CD4-positive, CD25-positive, alpha-beta regulatory T cell (primary cell): ENCODE results near the gene PYGO1. TPM values are rescaled to one million over a fixed set of nuclear protein-coding genes. Genes with fewer than 3 reads are reported as not detected.
"Not testable (repeated sequence)": the region's sequence is repeated elsewhere in the genome, so short reads cannot be mapped to it uniquely, and the experiment has no call there.

Experiments
- ATAC-seq, 2 donors: fragments of 150-1000 bp; cut with Tn5 transposase; one replicate each; pipeline ENCODE4 v1.10.0; 2021; ENCODE audit warnings: low read depth in 2 of 2, moderate number of reproducible peaks in 2 of 2, moderate library complexity in 1 of 2
- DNase-seq, 3 donors: peaks; one replicate each; pipeline versions ENCODE4 v3.0.0 to v3.0.0-alpha.2; 2012 to 2022; ENCODE audit warnings: mixed read lengths in 1 of 3
- H3K27ac ChIP-seq: one replicate; pipeline ENCODE4 v1.7.0; 2013; ENCODE audit warnings: mild to moderate bottlenecking, low read length; ENCODE audit not compliant: insufficient read depth, poor library complexity, severe bottlenecking
- H3K27me3 ChIP-seq: one replicate; pipeline ENCODE4 v1.7.0; 2013; ENCODE audit warnings: low read length; ENCODE audit not compliant: control insufficient read depth, insufficient read depth
- H3K36me3 ChIP-seq: one replicate; pipeline ENCODE4 v1.7.0; 2013; ENCODE audit warnings: mild to moderate bottlenecking, low read length, moderate library complexity; ENCODE audit not compliant: control insufficient read depth, insufficient read depth
- H3K4me1 ChIP-seq: 2 replicates; pipeline ENCODE4 v1.7.0; 2013; ENCODE audit warnings: mild to moderate bottlenecking, low read length; ENCODE audit not compliant: insufficient read depth, control insufficient read depth, poor library complexity, severe bottlenecking
- H3K4me3 ChIP-seq: one replicate; pipeline ENCODE4 v1.7.0; 2013; ENCODE audit warnings: low read depth, mild to moderate bottlenecking, low read length, moderate library complexity
- H3K9me3 ChIP-seq, 2 experiments: 1 replicate in 1 of 2; 2 replicates in 1 of 2; pipeline ENCODE4 v1.7.0; 2013; ENCODE audit warnings: low read length in 2 of 2, mild to moderate bottlenecking in 1 of 2, moderate library complexity in 1 of 2; ENCODE audit not compliant: control insufficient read depth in 2 of 2
- H3K27ac Mint-ChIP-seq, 3 donors: one replicate each; pipeline ENCODE4 v1.8.0; 2020 to 2022; ENCODE audit warnings: mild to moderate bottlenecking in 3 of 3, mixed read lengths in 3 of 3, moderate library complexity in 2 of 3
- H3K27me3 Mint-ChIP-seq: one replicate; pipeline ENCODE4 v1.8.0; 2022; ENCODE audit warnings: mild to moderate bottlenecking, mixed read lengths
- H3K36me3 Mint-ChIP-seq: one replicate; pipeline ENCODE4 v1.8.0; 2020; ENCODE audit warnings: mixed read lengths
- H3K4me1 Mint-ChIP-seq, 4 donors: one replicate each; pipeline ENCODE4 v1.8.0; 2020 to 2022; ENCODE audit warnings: mixed read lengths in 4 of 4, mild to moderate bottlenecking in 1 of 4
- H3K4me3 Mint-ChIP-seq, 4 donors: one replicate each; pipeline ENCODE4 v1.8.0; 2020 to 2022; ENCODE audit warnings: mild to moderate bottlenecking in 4 of 4, mixed read lengths in 4 of 4, moderate library complexity in 3 of 4
- H3K9me3 Mint-ChIP-seq, 7 donors: one replicate each; pipeline ENCODE4 v1.8.0; 2020 to 2022; ENCODE audit warnings: mixed read lengths in 7 of 7, mild to moderate bottlenecking in 3 of 7, moderate library complexity in 2 of 7
- polyA plus RNA-seq, 4 donors: library from polyadenylated mRNA; unstranded; fragments of 300-500 nt; fragmentation: Illumina TruSeq; gene quantifications; one replicate each; pipeline ENCODE4 v1.2.3, GENCODE V29; 2021
- total RNA-seq: library from RNA; stranded (reverse); gene quantifications from one replicate; pipeline ENCODE4 v1.2.3, GENCODE V29; 2022

PYGO1 gene
- total and polyA plus RNA-seq, 5 donors from 2014 or later, result not detected

GRCh38 chr15:55619783-55620182 lies 31.6 kb upstream of the PYGO1 start:
- Histone ChIP-seq H3K9me3 (no peaks in the 10 kb centered on the region), H3K36me3 (no peaks in the 10 kb centered on the region), H3K27me3 (peaks cover 13% of the 10 kb centered on the region), H3K27ac (no peak overlapping the region), H3K4me3 (no peak overlapping the region), H3K4me1 (no peaks in the 10 kb centered on the region)
- Mint-ChIP-seq H3K4me1 (no peaks in the 10 kb centered on the region), H3K9me3 (peaks cover 0 to 1% (median 0%) of the 10 kb centered on the region in 7 donors), H3K4me3 (no peak overlapping the region), H3K27ac (no peak overlapping the region), H3K36me3 (no peaks in the 10 kb centered on the region), H3K27me3 (peaks cover 37% of the 10 kb centered on the region)
- ATAC-seq (no peak), DNase-seq (no peak)

- Mint-ChIP-seq H3K4me1 (no peaks in the 10 kb centered on the region), H3K27ac (no peak overlapping the region), H3K27me3 (peaks cover 50% of the 10 kb centered on the region), H3K36me3 (no peaks in the 10 kb centered on the region), H3K4me3 (no peak overlapping the region), H3K9me3 (peaks cover 0 to 1% (median 0%) of the 10 kb centered on the region in 7 donors)
- Histone ChIP-seq H3K4me3 (no peak overlapping the region), H3K36me3 (no peaks in the 10 kb centered on the region), H3K9me3 (no peaks in the 10 kb centered on the region), H3K27ac (no peak overlapping the region), H3K27me3 (peaks cover 21% of the 10 kb centered on the region), H3K4me1 (no peaks in the 10 kb centered on the region)
- no peak for ATAC-seq
- DNase-seq, result no peak
These were observed 30.2 kb upstream of the PYGO1 start for GRCh38 chr15:55618387-55618786.

GRCh38 chr15:55615445-55615844 lies 27.3 kb upstream of the PYGO1 start:
- H3K27me3 ChIP-seq, result peaks cover 28% of the 10 kb centered on the region
- no peak for DNase-seq
- Mint-ChIP-seq H3K9me3 (peaks cover 0 to 2% (median 0%) of the 10 kb centered on the region in 7 donors), H3K4me3 (no peak overlapping the region), H3K4me1 (no peaks in the 10 kb centered on the region), H3K27me3 (peaks cover 49% of the 10 kb centered on the region), H3K36me3 (no peaks in the 10 kb centered on the region), H3K27ac (no peak overlapping the region)
- no peak overlapping the region for H3K27ac ChIP-seq
- no peaks in the 10 kb centered on the region for H3K36me3 ChIP-seq
- no peaks in the 10 kb centered on the region for H3K4me1 ChIP-seq
- no peaks in the 10 kb centered on the region for H3K9me3 ChIP-seq
- H3K4me3 ChIP-seq, result no peak overlapping the region
- no peak for ATAC-seq

- Mint-ChIP-seq H3K4me1 (no peaks in the 10 kb centered on the region), H3K4me3 (no peak overlapping the region), H3K27me3 (peaks cover 35% of the 10 kb centered on the region), H3K9me3 (peaks cover 0 to 2% (median 0%) of the 10 kb centered on the region in 7 donors), H3K27ac (no peak overlapping the region), H3K36me3 (no peaks in the 10 kb centered on the region)
- no peak overlapping the region for H3K4me3 ChIP-seq
- no peak overlapping the region for H3K27ac ChIP-seq
- no peaks in the 10 kb centered on the region for H3K36me3 ChIP-seq
- ATAC-seq (no peak), DNase-seq (no peak)
- H3K9me3 ChIP-seq, result no peaks in the 10 kb centered on the region
- H3K27me3 ChIP-seq, result peaks cover 24% of the 10 kb centered on the region
- H3K4me1 ChIP-seq, result no peaks in the 10 kb centered on the region
These were observed 25.6 kb upstream of the PYGO1 start for GRCh38 chr15:55613727-55614126.

GRCh38 chr15:55606214-55606613 lies 18.1 kb upstream of the PYGO1 start:
- Mint-ChIP-seq H3K4me3 (no peak overlapping the region), H3K27ac (no peak overlapping the region), H3K4me1 (no peaks in the 10 kb centered on the region), H3K36me3 (no peaks in the 10 kb centered on the region), H3K27me3 (peaks cover 14% of the 10 kb centered on the region), H3K9me3 (peaks cover 3 to 11% (median 5%) of the 10 kb centered on the region in 7 donors)
- DNase-seq (no peak), ATAC-seq (no peak)
- H3K4me1 ChIP-seq, result no peaks in the 10 kb centered on the region
- H3K27me3 ChIP-seq, result peaks cover 3% of the 10 kb centered on the region
- H3K9me3 ChIP-seq, result peaks cover 0 to 2% of the 10 kb centered on the region in 2 experiments
- no peak overlapping the region for H3K4me3 ChIP-seq
- no peaks in the 10 kb centered on the region for H3K36me3 ChIP-seq
- no peak overlapping the region for H3K27ac ChIP-seq

GRCh38 chr15:55601374-55601773 lies 13.2 kb upstream of the PYGO1 start:
- Mint-ChIP-seq H3K36me3 (no peaks in the 10 kb centered on the region), H3K27me3 (peaks cover 17% of the 10 kb centered on the region), H3K4me1 (no peaks in the 10 kb centered on the region), H3K27ac (no peak overlapping the region), H3K4me3 (no peak overlapping the region), H3K9me3 (peaks cover 0 to 7% (median 2%) of the 10 kb centered on the region in 7 donors)
- DNase-seq (no peak), ATAC-seq (no peak)
- no peak overlapping the region for H3K4me3 ChIP-seq
- H3K36me3 ChIP-seq, result no peaks in the 10 kb centered on the region
- no peak overlapping the region for H3K27ac ChIP-seq
- H3K27me3 ChIP-seq, result no peaks in the 10 kb centered on the region
- H3K4me1 ChIP-seq, result no peaks in the 10 kb centered on the region
- H3K9me3 ChIP-seq, result no peaks in the 10 kb centered on the region

- no peak for ATAC-seq
- Histone ChIP-seq H3K27me3 (no peaks in the 10 kb centered on the region), H3K4me3 (no peak overlapping the region), H3K4me1 (no peaks in the 10 kb centered on the region), H3K9me3 (no peaks in the 10 kb centered on the region), H3K27ac (no peak overlapping the region), H3K36me3 (no peaks in the 10 kb centered on the region)
- Mint-ChIP-seq H3K27me3 (peaks cover 33% of the 10 kb centered on the region), H3K4me1 (no peaks in the 10 kb centered on the region), H3K27ac (no peak overlapping the region), H3K9me3 (peaks cover 0 to 5% (median 2%) of the 10 kb centered on the region in 7 donors), H3K4me3 (no peak overlapping the region), H3K36me3 (no peaks in the 10 kb centered on the region)
- DNase-seq, result no peak
These were observed 11.3 kb upstream of the PYGO1 start for GRCh38 chr15:55599439-55599838.

GRCh38 chr15:55593019-55593418 lies 4.9 kb upstream of the PYGO1 start:
- H3K36me3 Mint-ChIP-seq, H3K27ac ChIP-seq, H3K36me3 ChIP-seq, H3K4me1 Mint-ChIP-seq, H3K4me3 ChIP-seq, H3K4me3 Mint-ChIP-seq, H3K4me1 ChIP-seq, H3K27me3 ChIP-seq, DNase-seq, H3K9me3 ChIP-seq, H3K27ac Mint-ChIP-seq, ATAC-seq: not testable (repeated sequence)
- Mint-ChIP-seq H3K9me3 (peaks cover 0 to 12% (median 0%) of the 10 kb centered on the region in 7 donors), H3K27me3 (peaks cover 52% of the 10 kb centered on the region)
